Neural cell (in vitro differentiated cells): ENCODE results near the gene ERMARD.

Experiments used
- EP300 ChIP-seq: fragments of 450-650 bp; conservative IDR thresholded peaks from 2 replicates; pipeline ENCODE4 v1.6.1; 2014; ENCODE audit warnings: antibody characterized with exemption, mild to moderate bottlenecking, moderate library complexity; ENCODE audit not compliant: poor library complexity, severe bottlenecking
- EZH2 ChIP-seq: fragments of 200-600, 300-800 bp; shearing (Covaris generic), sonication (generic); IDR thresholded peaks from 2 replicates; pipeline ENCODE4 v1.6.1; 2014; ENCODE audit warnings: antibody characterized with exemption, low read length, borderline replicate concordance, mild to moderate bottlenecking; ENCODE audit not compliant: insufficient read depth, poor library complexity, severe bottlenecking
- MXI1 ChIP-seq: fragments of 450-650 bp; conservative IDR thresholded peaks from 2 replicates; pipeline ENCODE4 v1.6.1; 2014; ENCODE audit warnings: antibody characterized with exemption, mild to moderate bottlenecking; ENCODE audit not compliant: poor library complexity, severe bottlenecking
- POLR2AphosphoS5 ChIP-seq: IDR thresholded peaks from 2 replicates; pipeline ENCODE4 v1.6.1; 2012
- TAF1 ChIP-seq: IDR thresholded peaks from 2 replicates; pipeline ENCODE4 v1.6.1; 2012; ENCODE audit warnings: low read depth
- TF ChIP-seq, protein P1 (sequence below): fragments of 450-650 bp; IDR thresholded peaks from 2 replicates; pipeline ENCODE4 v1.5.1; 2014; ENCODE audit warnings: antibody characterized with exemption, mild to moderate bottlenecking, moderate library complexity; ENCODE audit not compliant: poor library complexity, severe bottlenecking
- TF ChIP-seq, protein P2 (sequence below): IDR thresholded peaks from 2 replicates; pipeline ENCODE4 v1.6.1; 2012; ENCODE audit warnings: borderline replicate concordance

GRCh38 chr6:169723200-169723909, 28.1 kb upstream of the ERMARD start:
- TF ChIP-seq, protein P1, sequence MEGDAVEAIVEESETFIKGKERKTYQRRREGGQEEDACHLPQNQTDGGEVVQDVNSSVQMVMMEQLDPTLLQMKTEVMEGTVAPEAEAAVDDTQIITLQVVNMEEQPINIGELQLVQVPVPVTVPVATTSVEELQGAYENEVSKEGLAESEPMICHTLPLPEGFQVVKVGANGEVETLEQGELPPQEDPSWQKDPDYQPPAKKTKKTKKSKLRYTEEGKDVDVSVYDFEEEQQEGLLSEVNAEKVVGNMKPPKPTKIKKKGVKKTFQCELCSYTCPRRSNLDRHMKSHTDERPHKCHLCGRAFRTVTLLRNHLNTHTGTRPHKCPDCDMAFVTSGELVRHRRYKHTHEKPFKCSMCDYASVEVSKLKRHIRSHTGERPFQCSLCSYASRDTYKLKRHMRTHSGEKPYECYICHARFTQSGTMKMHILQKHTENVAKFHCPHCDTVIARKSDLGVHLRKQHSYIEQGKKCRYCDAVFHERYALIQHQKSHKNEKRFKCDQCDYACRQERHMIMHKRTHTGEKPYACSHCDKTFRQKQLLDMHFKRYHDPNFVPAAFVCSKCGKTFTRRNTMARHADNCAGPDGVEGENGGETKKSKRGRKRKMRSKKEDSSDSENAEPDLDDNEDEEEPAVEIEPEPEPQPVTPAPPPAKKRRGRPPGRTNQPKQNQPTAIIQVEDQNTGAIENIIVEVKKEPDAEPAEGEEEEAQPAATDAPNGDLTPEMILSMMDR, result no peak
- TF ChIP-seq EZH2, result no peak
- TF ChIP-seq MXI1, result peak; percentile 30
- peak; percentile 18 for TF ChIP-seq TAF1
- TF ChIP-seq POLR2AphosphoS5, result no peak
- TF ChIP-seq, protein P2, sequence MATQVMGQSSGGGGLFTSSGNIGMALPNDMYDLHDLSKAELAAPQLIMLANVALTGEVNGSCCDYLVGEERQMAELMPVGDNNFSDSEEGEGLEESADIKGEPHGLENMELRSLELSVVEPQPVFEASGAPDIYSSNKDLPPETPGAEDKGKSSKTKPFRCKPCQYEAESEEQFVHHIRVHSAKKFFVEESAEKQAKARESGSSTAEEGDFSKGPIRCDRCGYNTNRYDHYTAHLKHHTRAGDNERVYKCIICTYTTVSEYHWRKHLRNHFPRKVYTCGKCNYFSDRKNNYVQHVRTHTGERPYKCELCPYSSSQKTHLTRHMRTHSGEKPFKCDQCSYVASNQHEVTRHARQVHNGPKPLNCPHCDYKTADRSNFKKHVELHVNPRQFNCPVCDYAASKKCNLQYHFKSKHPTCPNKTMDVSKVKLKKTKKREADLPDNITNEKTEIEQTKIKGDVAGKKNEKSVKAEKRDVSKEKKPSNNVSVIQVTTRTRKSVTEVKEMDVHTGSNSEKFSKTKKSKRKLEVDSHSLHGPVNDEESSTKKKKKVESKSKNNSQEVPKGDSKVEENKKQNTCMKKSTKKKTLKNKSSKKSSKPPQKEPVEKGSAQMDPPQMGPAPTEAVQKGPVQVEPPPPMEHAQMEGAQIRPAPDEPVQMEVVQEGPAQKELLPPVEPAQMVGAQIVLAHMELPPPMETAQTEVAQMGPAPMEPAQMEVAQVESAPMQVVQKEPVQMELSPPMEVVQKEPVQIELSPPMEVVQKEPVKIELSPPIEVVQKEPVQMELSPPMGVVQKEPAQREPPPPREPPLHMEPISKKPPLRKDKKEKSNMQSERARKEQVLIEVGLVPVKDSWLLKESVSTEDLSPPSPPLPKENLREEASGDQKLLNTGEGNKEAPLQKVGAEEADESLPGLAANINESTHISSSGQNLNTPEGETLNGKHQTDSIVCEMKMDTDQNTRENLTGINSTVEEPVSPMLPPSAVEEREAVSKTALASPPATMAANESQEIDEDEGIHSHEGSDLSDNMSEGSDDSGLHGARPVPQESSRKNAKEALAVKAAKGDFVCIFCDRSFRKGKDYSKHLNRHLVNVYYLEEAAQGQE, result no peak
- no peak for TF ChIP-seq EP300
